HCT116 (cell line): ENCODE results near the gene TTC1. TPM values are rescaled to one million over a fixed set of nuclear protein-coding genes. Genes with fewer than 3 reads are reported as not detected.

Experiments used
- ATAC-seq: fragments of 200-7000 bp; cut with Tn5 transposase; 2 replicates; pipeline ENCODE4 v1.9.1; 2020; ENCODE audit warnings: mild to moderate bottlenecking, moderate library complexity
- BruUV-seq: library from RNA; stranded (reverse); fragments of 400-500 nt; replicated peaks from 2 replicates; lab custom pipeline; 2021; lab: Mats Ljungman, UMichigan
- CTCF ChIA-PET: fragments of 300-600 bp; sonication (Branson Sonifier 250); formaldehyde crosslinking; loops from one replicate; lab custom pipeline; 2021; ENCODE audit warnings: antibody characterized with exemption; lab: Charles Lee
- POLR2A ChIA-PET: fragments of 300-600, 350-600 bp; sonication (Branson Sonifier 250); formaldehyde crosslinking; loops from one replicate; lab custom pipeline; 2021; ENCODE audit warnings: antibody characterized with exemption; lab: Charles Lee
- RAD21 ChIA-PET, 2 experiments: fragments of 300-600 bp; sonication (Branson Sonifier 250); formaldehyde crosslinking; loops; one replicate each; lab custom pipeline; 2023; ENCODE audit warnings: low total read pairs in 2 of 2; ENCODE audit not compliant: uncharacterized antibody in 2 of 2, unreplicated experiment in 2 of 2, low non-redundant PET in 1 of 2; lab: Charles Lee
- DNase-seq: peaks from one replicate; pipeline ENCODE4 v3.0.0-alpha.2; 2010; ENCODE audit warnings: low read depth, low spot score
- H2AFZ ChIP-seq: fragments of 200-600 bp; shearing (Covaris generic), sonication (generic); 2 replicates; pipeline ENCODE4 v1.6.1; 2017; ENCODE audit warnings: low read depth, mixed run types, mixed read lengths, antibody characterized with exemption, low read length; ENCODE audit not compliant: poor library complexity, severe bottlenecking
- H3K27ac ChIP-seq: 2 replicates; pipeline ENCODE4 v1.5.1; 2012; ENCODE audit warnings: low read depth, low read length
- H3K27me3 ChIP-seq: fragments of 200-600 bp; sonication (generic); 2 replicates; pipeline ENCODE4 v1.6.1; 2016; ENCODE audit warnings: mixed run types, low read length, mixed read lengths; ENCODE audit not compliant: insufficient read depth
- H3K36me3 ChIP-seq, 2 experiments: fragments of 200-500 bp in 1 of 2; fragments of 200-600 bp in 1 of 2; sonication (Bioruptor generic) in 1 of 2; sonication (generic) in 1 of 2; 2 replicates each; pipeline versions ENCODE4 v1.5.1 to v1.6.1; 2014 to 2016; ENCODE audit warnings: low read length in 2 of 2, inconsistent platforms in 1 of 2, mixed read lengths in 1 of 2, mixed run types in 1 of 2; ENCODE audit not compliant: insufficient read depth in 2 of 2, control insufficient read depth in 1 of 2
- H3K4me1 ChIP-seq, 2 experiments: fragments of 200-600 bp in 1 of 2; sonication (generic) in 1 of 2; 2 replicates each; pipeline versions ENCODE4 v1.5.1 to v1.6.1; 2012 to 2017; ENCODE audit warnings: low read length in 2 of 2, inconsistent platforms in 1 of 2, mild to moderate bottlenecking in 1 of 2, mixed read lengths in 1 of 2, mixed run types in 1 of 2, moderate library complexity in 1 of 2; ENCODE audit not compliant: insufficient read depth in 2 of 2, control insufficient read depth in 1 of 2
- H3K4me2 ChIP-seq: fragments of 200-600 bp; sonication (generic); 2 replicates; pipeline ENCODE4 v1.6.1; 2017; ENCODE audit warnings: mixed run types, low read length, mixed read lengths
- H3K4me3 ChIP-seq, 2 experiments: fragments of 200-600 bp in 1 of 2; sonication (generic) in 1 of 2; replicated peaks in 1 of 2; 2 replicates each; pipeline ENCODE4 v1.5.1; 2011 to 2016; ENCODE audit warnings: low read length in 2 of 2, control low read depth in 1 of 2, low read depth in 1 of 2, mild to moderate bottlenecking in 1 of 2, mixed read lengths in 1 of 2, mixed run types in 1 of 2
- H3K79me2 ChIP-seq: fragments of 200-600 bp; sonication (generic); 2 replicates; pipeline ENCODE4 v1.6.1; 2017; ENCODE audit warnings: mild to moderate bottlenecking, mixed run types, low read length, moderate library complexity, mixed read lengths; ENCODE audit not compliant: insufficient read depth
- H3K9ac ChIP-seq: fragments of 200-600 bp; sonication (generic); 2 replicates; pipeline ENCODE4 v1.6.1; 2016; ENCODE audit warnings: low read length, mixed read lengths
- H3K9me2 ChIP-seq: fragments of 200-600 bp; sonication (generic), shearing (Covaris generic); 2 replicates; pipeline ENCODE4 v1.6.1; 2017; ENCODE audit warnings: mixed run types, mild to moderate bottlenecking, moderate library complexity; ENCODE audit not compliant: insufficient read depth
- H3K9me3 ChIP-seq, 2 experiments: fragments of 200-500 bp in 1 of 2; fragments of 200-600 bp in 1 of 2; sonication (Bioruptor generic) in 1 of 2; sonication (generic) in 1 of 2; 2 replicates each; pipeline ENCODE4 v1.6.1; 2014 to 2017; ENCODE audit warnings: low read length in 2 of 2, mixed read lengths in 2 of 2, inconsistent platforms in 1 of 2, low read depth in 1 of 2, mild to moderate bottlenecking in 1 of 2, mixed run types in 1 of 2, moderate library complexity in 1 of 2; ENCODE audit not compliant: control insufficient read depth in 1 of 2, insufficient read depth in 1 of 2
- H4K20me1 ChIP-seq: fragments of 200-600 bp; sonication (generic), shearing (Covaris generic); 2 replicates; pipeline ENCODE4 v1.6.1; 2017; ENCODE audit warnings: mixed run types, mild to moderate bottlenecking, moderate library complexity; ENCODE audit not compliant: insufficient read depth
- ATF3 ChIP-seq: IDR thresholded peaks from 2 replicates; pipeline ENCODE4 v1.6.1; 2012
- CBX3 ChIP-seq: IDR thresholded peaks from 2 replicates; pipeline ENCODE4 v1.6.1; 2012; ENCODE audit warnings: low read depth
- ELF1 ChIP-seq: IDR thresholded peaks from 2 replicates; pipeline ENCODE4 v1.6.1; 2012; ENCODE audit warnings: low read depth, borderline replicate concordance
- EZH2 ChIP-seq: fragments of 200-600 bp; sonication (generic); IDR thresholded peaks from 2 replicates; pipeline ENCODE4 v1.6.1; 2017; ENCODE audit warnings: antibody characterized with exemption, mixed run types
- EZH2phosphoT487 ChIP-seq: fragments of 200-600 bp; IDR thresholded peaks from 2 replicates; pipeline ENCODE4 v1.6.1; 2018; ENCODE audit warnings: antibody characterized with exemption, borderline replicate concordance
- POLR2AphosphoS5 ChIP-seq: IDR thresholded peaks from 2 replicates; pipeline ENCODE4 v1.6.1; 2011; ENCODE audit warnings: mild to moderate bottlenecking, low read depth, low read length, moderate library complexity
- REST ChIP-seq: IDR thresholded peaks from 2 replicates; pipeline ENCODE4 v1.6.1; 2012; ENCODE audit warnings: low read depth
- SIN3A ChIP-seq: IDR thresholded peaks from 2 replicates; pipeline ENCODE4 v1.6.1; 2012; ENCODE audit warnings: low read depth
- SP1 ChIP-seq: IDR thresholded peaks from 2 replicates; pipeline ENCODE4 v1.6.1; 2012; ENCODE audit warnings: low read depth
- TCF7L2 ChIP-seq: IDR thresholded peaks from 2 replicates; pipeline ENCODE4 v1.7.0; 2011; ENCODE audit warnings: borderline replicate concordance, inconsistent platforms; ENCODE audit not compliant: insufficient read depth, insufficient read length; ENCODE audit errors: extremely low read depth
- ZFX ChIP-seq: fragments of 450-650 bp; IDR thresholded peaks from 2 replicates; pipeline ENCODE4 v1.6.1; 2017
- intact Hi-C: fragments of 100-400 bp; cut with micrococcal nuclease; formaldehyde crosslinking; loops from 2 replicates; pipeline ENCODE4 v1.10.0; 2022
- total RNA-seq: library from RNA; stranded (reverse); gene quantifications from one replicate; pipeline ENCODE4 v1.2.1, GENCODE V29; 2021; ENCODE audit not compliant: unreplicated experiment

The TTC1 gene
- total RNA-seq, 1 experiment from 2014 or later, result 48.1 TPM

GRCh38 chr5:160054047-160054446, 45.1 kb downstream of the TTC1 start:
- ChIA-PET POLR2A (interaction anchor here (1.6 kb wide), 1 partner anchor 15 kb away, joined by 3 read pairs; no protein-coding TSS in a partner anchor), CTCF (interaction anchor here (0.7 to 1.2 kb wide), 2 partner anchors 32 to 337 kb away, joined by 3 read pairs; no protein-coding TSS in a partner anchor), RAD21 (no interaction called here)
- no peak for TF ChIP-seq POLR2AphosphoS5
- no peak for TF ChIP-seq ELF1
- TF ChIP-seq ATF3, result no peak
- TF ChIP-seq SP1, result no peak
- no peak for TF ChIP-seq TCF7L2
- TF ChIP-seq EZH2, result no peak
- no peak for TF ChIP-seq EZH2phosphoT487
- no peak for TF ChIP-seq SIN3A
- no peak for TF ChIP-seq ZFX
- no peak for TF ChIP-seq CBX3
- no peak for TF ChIP-seq REST
- Histone ChIP-seq H3K9ac (no peak overlapping the region), H3K79me2 (no peaks in the 10 kb centered on the region), H3K27ac (no peak overlapping the region), H3K9me2 (no peaks in the 10 kb centered on the region), H3K9me3 (no peaks in the 10 kb centered on the region), H3K27me3 (no peaks in the 10 kb centered on the region), H3K4me3 (no peak overlapping the region), H3K4me1 (peaks cover 0 to 12% of the 10 kb centered on the region in 2 experiments; a peak in 3 of 4 replicates), H3K4me2 (no peak overlapping the region), H3K36me3 (peaks cover 28 to 29% of the 10 kb centered on the region in 2 experiments), H4K20me1 (no peaks in the 10 kb centered on the region), H2AFZ (no peak overlapping the region)
- ATAC-seq, result no peak
- intact Hi-C loops, result no loop called here
- BruUV-seq, result no TSS peak
- DNase-seq, result no peak
